ENCODE results near the gene SUOX.

DNA sequence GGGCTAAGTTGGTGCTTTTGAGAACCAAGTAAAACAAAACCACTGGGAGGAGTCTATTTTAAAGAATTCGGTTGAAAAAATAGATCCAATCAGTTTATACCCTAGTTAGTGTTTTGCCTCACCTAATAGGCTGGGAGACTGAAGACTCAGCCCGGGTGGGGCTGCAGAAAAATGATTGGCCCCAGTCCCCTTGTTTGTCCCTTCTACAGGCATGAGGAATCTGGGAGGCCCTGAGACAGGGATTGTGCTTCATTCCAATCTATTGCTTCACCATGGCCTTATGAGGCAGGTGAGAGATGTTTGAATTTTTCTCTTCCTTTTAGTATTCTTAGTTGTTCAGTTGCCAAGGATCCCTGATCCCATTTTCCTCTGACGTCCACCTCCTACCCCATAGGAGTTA is 25.0 kb upstream of the SUOX start:
- TF ChIP-seq, protein P1, sequence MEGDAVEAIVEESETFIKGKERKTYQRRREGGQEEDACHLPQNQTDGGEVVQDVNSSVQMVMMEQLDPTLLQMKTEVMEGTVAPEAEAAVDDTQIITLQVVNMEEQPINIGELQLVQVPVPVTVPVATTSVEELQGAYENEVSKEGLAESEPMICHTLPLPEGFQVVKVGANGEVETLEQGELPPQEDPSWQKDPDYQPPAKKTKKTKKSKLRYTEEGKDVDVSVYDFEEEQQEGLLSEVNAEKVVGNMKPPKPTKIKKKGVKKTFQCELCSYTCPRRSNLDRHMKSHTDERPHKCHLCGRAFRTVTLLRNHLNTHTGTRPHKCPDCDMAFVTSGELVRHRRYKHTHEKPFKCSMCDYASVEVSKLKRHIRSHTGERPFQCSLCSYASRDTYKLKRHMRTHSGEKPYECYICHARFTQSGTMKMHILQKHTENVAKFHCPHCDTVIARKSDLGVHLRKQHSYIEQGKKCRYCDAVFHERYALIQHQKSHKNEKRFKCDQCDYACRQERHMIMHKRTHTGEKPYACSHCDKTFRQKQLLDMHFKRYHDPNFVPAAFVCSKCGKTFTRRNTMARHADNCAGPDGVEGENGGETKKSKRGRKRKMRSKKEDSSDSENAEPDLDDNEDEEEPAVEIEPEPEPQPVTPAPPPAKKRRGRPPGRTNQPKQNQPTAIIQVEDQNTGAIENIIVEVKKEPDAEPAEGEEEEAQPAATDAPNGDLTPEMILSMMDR (IDR thresholded peaks at IDR 0.05): no peak
- no peak for TF ChIP-seq POLR2A (IDR thresholded peaks at IDR 0.05)

Data from prostate gland (tissue), 2 donors.